ENCODE measurements around the gene OR9A2. TPM values are rescaled to one million over a fixed set of nuclear protein-coding genes. Genes with fewer than 3 reads are reported as not detected.

Gene OR9A2
- total RNA-seq, 1 experiment from 2014 or later = not detected

- CTCF ChIA-PET = no interaction called here
- peaks cover 15% of the 10 kb centered on the region for H3K9me3 Mint-ChIP-seq (ENCODE audit: unreplicated experiment)
- H3K4me3 Mint-ChIP-seq (ENCODE audit: unreplicated experiment) = no peak overlapping the region
- no TSS peak for BruUV-seq (replicated peaks)
- no peak for DNase-seq (ENCODE audit: unreplicated experiment)
- intact Hi-C loops (cut with micrococcal nuclease) = no loop called here
- H3K27me3 Mint-ChIP-seq (ENCODE audit: insufficient read depth, unreplicated experiment) = no peaks in the 10 kb centered on the region
- no peak for TF ChIP-seq CTCF (IDR thresholded peaks at IDR 0.05; ENCODE audit: unreplicated experiment)
- no peak overlapping the region for H3K27ac Mint-ChIP-seq (ENCODE audit: low read depth, unreplicated experiment)
- H3K36me3 Mint-ChIP-seq (ENCODE audit: insufficient read depth, unreplicated experiment) = no peaks in the 10 kb centered on the region
- no peaks in the 10 kb centered on the region for H3K4me1 Mint-ChIP-seq (ENCODE audit: insufficient read depth, unreplicated experiment)
- POLR2A ChIA-PET = interaction anchor here (0.6 kb wide), 1 partner anchor 522 kb away, joined by 3 read pairs; no protein-coding TSS in a partner anchor
Measured at GRCh38 chr7:143068446-143068845, 41.5 kb upstream of the OR9A2 start.

- Mint-ChIP-seq H3K4me1 (ENCODE audit: insufficient read depth, unreplicated experiment) (no peaks in the 10 kb centered on the region), H3K4me3 (ENCODE audit: unreplicated experiment) (no peak overlapping the region), H3K36me3 (ENCODE audit: insufficient read depth, unreplicated experiment) (no peaks in the 10 kb centered on the region), H3K9me3 (ENCODE audit: unreplicated experiment) (peaks cover 21% of the 10 kb centered on the region), H3K27ac (ENCODE audit: low read depth, unreplicated experiment) (no peak overlapping the region), H3K27me3 (ENCODE audit: insufficient read depth, unreplicated experiment) (no peaks in the 10 kb centered on the region)
- CTCF ChIA-PET = interaction anchor here (0.6 kb wide), 1 partner anchor 24 kb away, joined by 4 read pairs; no protein-coding TSS in a partner anchor
- BruUV-seq (replicated peaks) = no TSS peak
- intact Hi-C loops (cut with micrococcal nuclease) = no loop called here
- POLR2A ChIA-PET = no interaction called here
- no peak for TF ChIP-seq CTCF (IDR thresholded peaks at IDR 0.05; ENCODE audit: unreplicated experiment)
- no peak for DNase-seq (ENCODE audit: unreplicated experiment)
Measured at GRCh38 chr7:143063741-143064140, 36.8 kb upstream of the OR9A2 start.

GRCh38 chr7:143055754-143056153 is 28.8 kb upstream of the OR9A2 start:
- ChIA-PET CTCF (no interaction called here), POLR2A (no interaction called here)
- no TSS peak for BruUV-seq (replicated peaks)
- H3K9me3 Mint-ChIP-seq (ENCODE audit: unreplicated experiment) = peaks cover 8% of the 10 kb centered on the region
- no peaks in the 10 kb centered on the region for H3K4me1 Mint-ChIP-seq (ENCODE audit: insufficient read depth, unreplicated experiment)
- no peak for TF ChIP-seq CTCF (IDR thresholded peaks at IDR 0.05; ENCODE audit: unreplicated experiment)
- H3K36me3 Mint-ChIP-seq (ENCODE audit: insufficient read depth, unreplicated experiment) = no peaks in the 10 kb centered on the region
- intact Hi-C loops (cut with micrococcal nuclease) = no loop called here
- H3K27me3 Mint-ChIP-seq (ENCODE audit: insufficient read depth, unreplicated experiment) = peaks cover 12% of the 10 kb centered on the region
- H3K27ac Mint-ChIP-seq (ENCODE audit: low read depth, unreplicated experiment) = no peak overlapping the region
- H3K4me3 Mint-ChIP-seq (ENCODE audit: unreplicated experiment) = no peak overlapping the region
- DNase-seq (ENCODE audit: unreplicated experiment) = no peak

- intact Hi-C loops (cut with micrococcal nuclease) = no loop called here
- TF ChIP-seq CTCF (IDR thresholded peaks at IDR 0.05; ENCODE audit: unreplicated experiment) = no peak
- DNase-seq (ENCODE audit: unreplicated experiment) = no peak
- Mint-ChIP-seq H3K27me3 (ENCODE audit: insufficient read depth, unreplicated experiment) (peaks cover 12% of the 10 kb centered on the region), H3K4me1 (ENCODE audit: insufficient read depth, unreplicated experiment) (no peaks in the 10 kb centered on the region), H3K36me3 (ENCODE audit: insufficient read depth, unreplicated experiment) (no peaks in the 10 kb centered on the region), H3K4me3 (ENCODE audit: unreplicated experiment) (no peak overlapping the region), H3K9me3 (ENCODE audit: unreplicated experiment) (peaks cover 8% of the 10 kb centered on the region), H3K27ac (ENCODE audit: low read depth, unreplicated experiment) (no peak overlapping the region)
- no TSS peak for BruUV-seq (replicated peaks)
- CTCF ChIA-PET = no interaction called here
- POLR2A ChIA-PET = interaction anchor here (0.6 kb wide), 1 partner anchor 148 kb away, joined by 4 read pairs; no protein-coding TSS in a partner anchor
Measured at GRCh38 chr7:143054621-143055020, 27.7 kb upstream of the OR9A2 start.
